ENCODE data around the gene ARID5B.

GRCh38 chr10:62057850-62058249 is 156.4 kb downstream of the ARID5B start:
- no peak for TF ChIP-seq CTCF (IDR thresholded peaks at IDR 0.05)
- no peak for TF ChIP-seq YY1 (IDR thresholded peaks at IDR 0.05; ENCODE audit: low read depth)
- TF ChIP-seq SMC3 (IDR thresholded peaks at IDR 0.05; ENCODE audit: low read depth, low read length), result no peak
- no peak; the same call in 1 of the 2 replicates for TF ChIP-seq RCOR1 (IDR thresholded peaks at IDR 0.05; ENCODE audit: low read length)
- TF ChIP-seq ZBTB33 (IDR thresholded peaks at IDR 0.05; ENCODE audit: borderline replicate concordance, low read depth), result no peak
- no peak for TF ChIP-seq POLR2AphosphoS5 (IDR thresholded peaks at IDR 0.05; ENCODE audit: low read depth, low read length)
- no peak for TF ChIP-seq TEAD4 (IDR thresholded peaks at IDR 0.05; ENCODE audit: borderline replicate concordance, insufficient read depth)
- TF ChIP-seq TAF1 (IDR thresholded peaks at IDR 0.05; ENCODE audit: borderline replicate concordance, low read depth, low read length), result no peak
- TF ChIP-seq USF2 (IDR thresholded peaks at IDR 0.05; ENCODE audit: borderline replicate concordance, low read depth, low read length), result no peak
- TF ChIP-seq TCF12 (IDR thresholded peaks at IDR 0.05), result peak; percentile 74
- no peak for TF ChIP-seq GABPA (IDR thresholded peaks at IDR 0.05; ENCODE audit: low read depth)
